ENCODE measurements around the gene AGER. TPM values are rescaled to one million over a fixed set of nuclear protein-coding genes. Genes with fewer than 3 reads are reported as not detected.
A peak's percentile ranks its signal among the peaks of the same experiment; 100 is the strongest.

Gene AGER
- total and polyA plus RNA-seq, 9 donors = 3.4 to 12.8 (median 7.9) TPM

GRCh38 chr6:32175711-32176475 is 8.2 kb downstream of the AGER start, which contains the start of gene AGPAT1:
Gene AGPAT1, minus strand, starts transcription at chr6:32176084. Its CDS starts 4,588 bp downstream, at chr6:32171496.
- Histone ChIP-seq H3K4me3 (peak within 1 kb of the TSS; percentile 70), H3K4me1 (ENCODE audit: insufficient read depth) (peaks cover 6% of the 10 kb centered on the region), H3K9me3 (no peaks in the 10 kb centered on the region), H3K27ac (peak within 1 kb of the TSS; percentile 93 to 99), H3K36me3 (no peaks in the 10 kb centered on the region), H3K27me3 (no peaks in the 10 kb centered on the region)
- TF ChIP-seq CTCF (IDR thresholded peaks at IDR 0.05) (no peak), POLR2A (IDR thresholded peaks at IDR 0.05) (peak; percentile 66)
- DNase-seq = peak; percentile 98 to 99 (median 98)
- intact Hi-C loops (cut with DNase I) = no loop called here
- 1 to 2% (median 1%) methylated on average over 24 to 27 of the region's 27 CpGs for WGBS, 3 donors

DNA sequence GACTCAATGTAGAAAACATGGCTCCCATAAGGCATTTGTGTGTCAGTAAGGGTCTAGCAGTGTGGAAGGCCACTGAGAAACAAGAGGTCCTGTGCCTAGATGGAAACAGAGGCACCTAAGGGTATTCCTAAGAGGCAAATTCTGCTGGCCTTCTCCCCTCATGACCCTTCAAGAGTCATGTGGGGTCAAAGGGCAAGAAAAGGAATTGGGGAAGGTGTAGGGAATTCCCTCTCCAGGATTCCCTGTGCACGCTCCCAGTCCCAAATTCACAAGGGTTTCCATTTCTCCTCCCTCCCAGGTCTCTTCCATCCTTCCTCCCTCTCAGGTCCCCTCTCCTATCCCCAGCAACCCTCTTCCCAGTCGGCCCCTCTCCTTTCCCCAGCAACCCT is 8.7 kb downstream of the AGER start:
- Histone ChIP-seq H3K9me3 (no peaks in the 10 kb centered on the region), H3K36me3 (no peaks in the 10 kb centered on the region), H3K4me3 (peak overlapping the region; percentile 70), H3K27ac (peak overlapping the region; percentile 88 to 99), H3K4me1 (ENCODE audit: insufficient read depth) (peaks cover 6% of the 10 kb centered on the region), H3K27me3 (no peaks in the 10 kb centered on the region)
- WGBS, 3 donors = 5 to 13% (median 10%) methylated on average over 2 of the region's 2 CpGs
- intact Hi-C loops (cut with DNase I) = no loop called here
- no peak for TF ChIP-seq CTCF (IDR thresholded peaks at IDR 0.05)
- no peak for TF ChIP-seq EP300 (IDR thresholded peaks at IDR 0.05)
- no peak for TF ChIP-seq POLR2A (IDR thresholded peaks at IDR 0.05)
- no peak for DNase-seq

- H3K36me3 ChIP-seq = no peaks in the 10 kb centered on the region
- H3K4me3 ChIP-seq = no peak overlapping the region
- WGBS, 3 donors = 67 to 86% (median 71%) methylated on average over 1 of the region's 1 CpG
- H3K27ac ChIP-seq = no peak overlapping the region
- peaks cover 5% of the 10 kb centered on the region for H3K4me1 ChIP-seq (ENCODE audit: insufficient read depth)
- intact Hi-C loops (cut with DNase I) = loop anchor here in 1 of 4 donors (5.0 kb wide), 1 partner anchor 57 kb away; no protein-coding TSS in a partner anchor
- no peaks in the 10 kb centered on the region for H3K9me3 ChIP-seq
- no peak for DNase-seq
- H3K27me3 ChIP-seq = no peaks in the 10 kb centered on the region
- TF ChIP-seq POLR2A (IDR thresholded peaks at IDR 0.05) = no peak
- TF ChIP-seq EP300 (IDR thresholded peaks at IDR 0.05) = no peak
- no peak for TF ChIP-seq CTCF (IDR thresholded peaks at IDR 0.05)
Observed at GRCh38 chr6:32174416-32174815, 9.6 kb downstream of the AGER start.

DNA sequence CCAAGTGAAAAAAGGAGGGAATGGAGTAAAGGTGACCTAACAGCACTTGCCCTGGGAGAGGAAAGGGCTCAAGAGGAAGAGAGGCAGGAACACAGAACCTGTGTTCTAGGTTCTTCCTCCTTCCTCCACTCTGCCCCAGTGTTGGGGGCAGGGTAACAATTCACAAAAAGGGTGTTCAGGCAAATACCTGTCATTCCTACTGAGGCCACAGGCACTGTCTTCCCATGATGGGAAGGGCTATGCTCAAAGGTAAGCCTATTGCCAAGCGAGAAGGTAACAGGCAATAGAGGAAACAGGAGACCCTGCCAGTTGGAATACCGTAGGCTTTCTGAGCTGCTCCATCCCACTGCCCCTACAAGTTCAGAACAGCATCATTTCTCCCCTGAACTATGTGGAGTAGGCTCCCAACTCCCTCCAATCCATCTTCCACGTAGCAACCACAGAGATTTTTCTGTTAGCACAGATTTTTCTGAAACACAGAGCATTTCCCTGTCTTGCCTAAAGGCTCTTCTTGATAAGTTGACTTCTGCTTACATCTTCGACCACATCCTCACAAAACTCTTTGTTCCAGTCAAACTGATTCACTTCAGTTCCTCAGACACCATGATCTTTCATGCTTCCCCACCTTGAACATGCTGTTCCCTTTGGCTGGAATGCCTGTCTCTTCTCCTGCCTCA is 10.9 kb downstream of the AGER start:
- no peak for TF ChIP-seq CTCF (IDR thresholded peaks at IDR 0.05)
- H3K36me3 ChIP-seq = no peaks in the 10 kb centered on the region
- H3K4me3 ChIP-seq = no peak overlapping the region
- peaks cover 3% of the 10 kb centered on the region for H3K4me1 ChIP-seq (ENCODE audit: insufficient read depth)
- DNase-seq = no peak
- intact Hi-C loops (cut with DNase I) = loop anchor here in 1 of 4 donors (5.0 kb wide), 1 partner anchor 56 kb away; no protein-coding TSS in a partner anchor
- no peaks in the 10 kb centered on the region for H3K9me3 ChIP-seq
- H3K27me3 ChIP-seq = no peaks in the 10 kb centered on the region
- WGBS, 3 donors = 78 to 86% (median 79%) methylated on average over 4 of the region's 4 CpGs
- no peak overlapping the region for H3K27ac ChIP-seq
